ENCODE data around the gene RNF31. TPM values are rescaled to one million over a fixed set of nuclear protein-coding genes. Genes with fewer than 3 reads are reported as not detected.

RNF31 gene
- total RNA-seq, 1 experiment from 2014 or later: 48.6 TPM

GRCh38 chr14:24115422-24116127 is 31.7 kb upstream of the RNF31 start:
- Histone ChIP-seq H3K36me3 (ENCODE audit: control insufficient read depth, insufficient read depth, low read length) (no peaks in the 10 kb centered on the region; the same call in none of the 2 replicates), H3K4me3 (ENCODE audit: low read depth in 2 of 2, low read length in 2 of 2) (peak overlapping the region; percentile 86 to 98), H3K4me1 (ENCODE audit: control insufficient read depth, insufficient read depth, low read length) (no peaks in the 10 kb centered on the region), H3K9me3 (ENCODE audit: control insufficient read depth, insufficient read depth, low read depth, low read length) (no peaks in the 10 kb centered on the region), H3K27me3 (ENCODE audit: control insufficient read depth, insufficient read depth, low read length) (no peaks in the 10 kb centered on the region), H3K27ac (ENCODE audit: low read length) (peak overlapping the region; percentile 95)
- intact Hi-C loops (cut with micrococcal nuclease; ENCODE audit: unreplicated experiment) (no loop called here), in situ Hi-C loops (cut with HindIII; ENCODE audit: low pct_unique_long_range_greater_than_20kb, low sequenced_read_pairs) (no loop called here)
- DNase-seq (ENCODE audit: low read depth, low spot score) (no peak), ATAC-seq (no peak)
- no TSS peak for BruUV-seq (replicated peaks)
- POLR2A ChIA-PET: interaction anchor here (0.6 to 1.7 kb wide), 4 partner anchors 20 to 113 kb away, joined by 3 to 5 read pairs (median 4); partner anchors contain the start of genes PSME1 and RNF31
- CTCF ChIA-PET: interaction anchor here (0.7 to 1.6 kb wide), 2 partner anchors 28 to 57 kb away, joined by 4 to 12 read pairs; no protein-coding TSS in a partner anchor
- TF ChIP-seq, protein P1, sequence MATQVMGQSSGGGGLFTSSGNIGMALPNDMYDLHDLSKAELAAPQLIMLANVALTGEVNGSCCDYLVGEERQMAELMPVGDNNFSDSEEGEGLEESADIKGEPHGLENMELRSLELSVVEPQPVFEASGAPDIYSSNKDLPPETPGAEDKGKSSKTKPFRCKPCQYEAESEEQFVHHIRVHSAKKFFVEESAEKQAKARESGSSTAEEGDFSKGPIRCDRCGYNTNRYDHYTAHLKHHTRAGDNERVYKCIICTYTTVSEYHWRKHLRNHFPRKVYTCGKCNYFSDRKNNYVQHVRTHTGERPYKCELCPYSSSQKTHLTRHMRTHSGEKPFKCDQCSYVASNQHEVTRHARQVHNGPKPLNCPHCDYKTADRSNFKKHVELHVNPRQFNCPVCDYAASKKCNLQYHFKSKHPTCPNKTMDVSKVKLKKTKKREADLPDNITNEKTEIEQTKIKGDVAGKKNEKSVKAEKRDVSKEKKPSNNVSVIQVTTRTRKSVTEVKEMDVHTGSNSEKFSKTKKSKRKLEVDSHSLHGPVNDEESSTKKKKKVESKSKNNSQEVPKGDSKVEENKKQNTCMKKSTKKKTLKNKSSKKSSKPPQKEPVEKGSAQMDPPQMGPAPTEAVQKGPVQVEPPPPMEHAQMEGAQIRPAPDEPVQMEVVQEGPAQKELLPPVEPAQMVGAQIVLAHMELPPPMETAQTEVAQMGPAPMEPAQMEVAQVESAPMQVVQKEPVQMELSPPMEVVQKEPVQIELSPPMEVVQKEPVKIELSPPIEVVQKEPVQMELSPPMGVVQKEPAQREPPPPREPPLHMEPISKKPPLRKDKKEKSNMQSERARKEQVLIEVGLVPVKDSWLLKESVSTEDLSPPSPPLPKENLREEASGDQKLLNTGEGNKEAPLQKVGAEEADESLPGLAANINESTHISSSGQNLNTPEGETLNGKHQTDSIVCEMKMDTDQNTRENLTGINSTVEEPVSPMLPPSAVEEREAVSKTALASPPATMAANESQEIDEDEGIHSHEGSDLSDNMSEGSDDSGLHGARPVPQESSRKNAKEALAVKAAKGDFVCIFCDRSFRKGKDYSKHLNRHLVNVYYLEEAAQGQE (IDR thresholded peaks at IDR 0.05; ENCODE audit: insufficient read depth in 1 of 2, low read depth in 2 of 2, low read length in 1 of 2): no peak
- TF ChIP-seq CTCF (IDR thresholded peaks at IDR 0.05) (no peak), SIN3A (IDR thresholded peaks at IDR 0.05; ENCODE audit: borderline replicate concordance, insufficient read depth, low read depth, low read length) (no peak), TCF7L2 (IDR thresholded peaks at IDR 0.05; ENCODE audit: low read depth, low read length) (no peak), POLR2AphosphoS5 (IDR thresholded peaks at IDR 0.05; ENCODE audit: low read depth, low read length) (no peak)

- H3K9me3 ChIP-seq (ENCODE audit: control insufficient read depth, insufficient read depth, low read depth, low read length): no peaks in the 10 kb centered on the region
- TF ChIP-seq SIN3A (IDR thresholded peaks at IDR 0.05; ENCODE audit: borderline replicate concordance, insufficient read depth, low read depth, low read length) (no peak), TCF7L2 (IDR thresholded peaks at IDR 0.05; ENCODE audit: low read depth, low read length) (no peak)
- TF ChIP-seq, protein P1 (IDR thresholded peaks at IDR 0.05; ENCODE audit: insufficient read depth in 1 of 2, low read depth in 2 of 2, low read length in 1 of 2): no peak
- DNase-seq (ENCODE audit: low read depth, low spot score) (no peak), ATAC-seq (no peak)
- CTCF ChIA-PET: interaction anchor here (0.7 kb wide), 1 partner anchor 28 kb away, joined by 12 read pairs; no protein-coding TSS in a partner anchor
- peaks cover 2% of the 10 kb centered on the region for H3K36me3 ChIP-seq (ENCODE audit: control insufficient read depth, insufficient read depth, low read length)
- peak overlapping the region; percentile 86 to 98 for H3K4me3 ChIP-seq (ENCODE audit: low read depth in 2 of 2, low read length in 2 of 2)
- no peaks in the 10 kb centered on the region for H3K4me1 ChIP-seq (ENCODE audit: control insufficient read depth, insufficient read depth, low read length)
- intact Hi-C loops (cut with micrococcal nuclease; ENCODE audit: unreplicated experiment) (no loop called here), in situ Hi-C loops (cut with HindIII; ENCODE audit: low pct_unique_long_range_greater_than_20kb, low sequenced_read_pairs) (no loop called here)
- BruUV-seq (replicated peaks): TSS peak; percentile 81
- POLR2A ChIA-PET: interaction anchor here (0.6 kb wide), 2 partner anchors 20 to 112 kb away, joined by 3 to 4 read pairs; partner anchors contain the start of gene PSME1
- H3K27ac ChIP-seq (ENCODE audit: low read length): no peak overlapping the region
- H3K27me3 ChIP-seq (ENCODE audit: control insufficient read depth, insufficient read depth, low read length): no peaks in the 10 kb centered on the region
These were observed 31.0 kb upstream of the RNF31 start for GRCh38 chr14:24116128-24116814.
